Fibroblast of villous mesenchyme (primary cell): ENCODE data around the gene SERPINI1. TPM values are rescaled to one million over a fixed set of nuclear protein-coding genes. Genes with fewer than 3 reads are reported as not detected.

Experiments used
- DNase-seq: peaks from one replicate; pipeline ENCODE4 v3.0.0-alpha.2; 2010; ENCODE audit warnings: low read depth
- H3K4me3 ChIP-seq: 2 replicates; pipeline ENCODE4 v1.5.1; 2011; ENCODE audit warnings: low read depth, mild to moderate bottlenecking, low read length
- total RNA-seq: library from RNA; depleted of rRNA; stranded (reverse); fragments of >200 nt; gene quantifications from 2 replicates; pipeline ENCODE4 v1.2.3, GENCODE V29; 2012
- TF ChIP-seq, protein P1 (sequence below): IDR thresholded peaks from 2 replicates; pipeline ENCODE4 v1.5.1; 2012; ENCODE audit warnings: low read depth, mild to moderate bottlenecking, low read length; ENCODE audit not compliant: insufficient read depth

SERPINI1 gene
- total RNA-seq, 1 donor = 2.2 TPM

DNA sequence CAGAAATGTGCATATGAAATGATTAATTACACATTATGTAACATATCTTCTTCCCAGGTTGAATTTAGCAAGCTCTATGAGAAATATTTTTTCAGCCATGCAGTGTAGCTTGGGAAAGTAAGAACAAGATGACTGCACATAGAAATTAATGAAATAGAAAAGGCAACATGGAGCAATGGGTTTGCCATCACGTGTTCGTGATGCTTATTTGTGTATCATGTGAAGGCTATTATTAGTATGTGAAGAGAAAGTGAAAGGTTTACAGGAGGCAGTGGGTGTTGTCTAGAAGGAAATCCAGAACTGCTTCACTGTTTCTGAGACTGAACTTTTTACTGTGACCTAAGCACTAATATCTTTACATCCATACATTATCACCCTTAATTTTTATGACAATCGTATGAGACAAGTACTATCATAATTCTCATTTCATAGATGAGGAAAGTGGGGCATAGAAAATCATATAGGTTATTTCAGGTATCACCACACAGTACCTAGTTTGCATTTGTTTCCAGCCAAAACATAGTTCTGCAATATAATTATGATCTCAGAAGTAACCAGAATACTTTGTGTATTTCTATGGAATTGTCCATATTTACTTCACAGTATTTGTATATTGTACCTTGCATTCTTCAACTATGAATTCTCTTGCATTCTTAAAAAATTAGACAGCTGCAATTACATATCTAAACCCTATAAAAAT, 14.9 kb downstream of the SERPINI1 start:
- TF ChIP-seq, protein P1, sequence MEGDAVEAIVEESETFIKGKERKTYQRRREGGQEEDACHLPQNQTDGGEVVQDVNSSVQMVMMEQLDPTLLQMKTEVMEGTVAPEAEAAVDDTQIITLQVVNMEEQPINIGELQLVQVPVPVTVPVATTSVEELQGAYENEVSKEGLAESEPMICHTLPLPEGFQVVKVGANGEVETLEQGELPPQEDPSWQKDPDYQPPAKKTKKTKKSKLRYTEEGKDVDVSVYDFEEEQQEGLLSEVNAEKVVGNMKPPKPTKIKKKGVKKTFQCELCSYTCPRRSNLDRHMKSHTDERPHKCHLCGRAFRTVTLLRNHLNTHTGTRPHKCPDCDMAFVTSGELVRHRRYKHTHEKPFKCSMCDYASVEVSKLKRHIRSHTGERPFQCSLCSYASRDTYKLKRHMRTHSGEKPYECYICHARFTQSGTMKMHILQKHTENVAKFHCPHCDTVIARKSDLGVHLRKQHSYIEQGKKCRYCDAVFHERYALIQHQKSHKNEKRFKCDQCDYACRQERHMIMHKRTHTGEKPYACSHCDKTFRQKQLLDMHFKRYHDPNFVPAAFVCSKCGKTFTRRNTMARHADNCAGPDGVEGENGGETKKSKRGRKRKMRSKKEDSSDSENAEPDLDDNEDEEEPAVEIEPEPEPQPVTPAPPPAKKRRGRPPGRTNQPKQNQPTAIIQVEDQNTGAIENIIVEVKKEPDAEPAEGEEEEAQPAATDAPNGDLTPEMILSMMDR = no peak
- DNase-seq = peak; percentile 6
- H3K4me3 ChIP-seq = no peak overlapping the region

DNA sequence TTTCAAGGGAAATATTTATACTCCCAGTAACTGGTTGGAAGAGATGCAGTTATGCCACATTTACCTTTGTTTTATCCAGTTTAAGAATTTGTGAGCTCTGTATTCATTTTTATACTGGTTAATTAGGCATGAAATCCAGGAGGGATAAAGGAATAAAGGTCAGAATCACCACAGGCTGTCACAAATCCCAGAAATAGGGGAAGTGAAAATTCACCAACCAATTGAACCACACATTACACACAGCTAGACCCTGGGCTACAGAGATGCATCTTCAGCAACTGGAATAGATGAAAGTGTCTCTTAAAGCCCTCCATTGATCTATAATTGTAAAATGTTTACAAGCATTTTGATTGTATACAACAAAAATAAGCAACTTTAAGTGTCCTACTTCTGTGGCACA, 18.5 kb downstream of the SERPINI1 start:
- TF ChIP-seq, protein P1 = no peak
- no peak overlapping the region for H3K4me3 ChIP-seq
- no peak for DNase-seq

DNA sequence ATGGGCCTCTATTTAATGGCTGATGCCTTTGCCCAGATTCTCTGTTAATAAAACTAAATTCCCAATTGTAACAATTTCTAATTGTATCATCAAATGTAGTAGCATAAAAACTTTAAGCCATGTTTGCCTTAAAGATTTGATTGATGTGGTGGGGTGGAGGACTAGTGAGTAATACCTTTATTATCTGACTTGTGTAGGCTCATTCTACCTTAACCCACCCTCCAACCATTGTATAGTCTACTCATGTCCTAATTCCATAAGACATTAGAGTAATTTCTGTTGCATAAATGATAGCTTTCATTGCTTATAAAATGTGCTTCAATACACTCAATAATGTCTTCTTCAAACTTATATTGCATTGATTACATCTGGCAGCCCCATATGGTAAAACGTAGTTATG, 25.8 kb downstream of the SERPINI1 start:
- no peak for DNase-seq
- TF ChIP-seq, protein P1 = no peak
- H3K4me3 ChIP-seq = no peak overlapping the region

DNA sequence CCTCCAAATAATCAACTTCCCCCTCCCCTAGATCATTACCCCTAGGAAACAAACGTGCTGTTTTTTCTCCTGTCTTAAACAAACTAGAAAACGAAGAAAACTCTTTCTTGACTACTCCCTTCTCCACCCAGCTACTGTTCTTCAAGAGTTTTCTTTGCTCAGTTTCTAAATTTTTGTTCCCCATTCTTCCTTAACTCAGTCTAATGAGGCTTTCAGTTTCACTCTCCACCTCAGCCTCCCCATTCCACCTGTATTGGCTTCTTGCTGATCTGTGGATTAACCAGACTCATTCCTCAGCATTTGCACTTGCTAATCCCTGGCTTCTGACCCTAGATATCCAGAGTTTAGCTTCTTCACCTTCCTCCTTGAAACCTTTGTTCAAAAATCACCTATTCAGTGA, 26.8 kb downstream of the SERPINI1 start:
- H3K4me3 ChIP-seq = no peak overlapping the region
- TF ChIP-seq, protein P1 = no peak
- no peak for DNase-seq

DNA sequence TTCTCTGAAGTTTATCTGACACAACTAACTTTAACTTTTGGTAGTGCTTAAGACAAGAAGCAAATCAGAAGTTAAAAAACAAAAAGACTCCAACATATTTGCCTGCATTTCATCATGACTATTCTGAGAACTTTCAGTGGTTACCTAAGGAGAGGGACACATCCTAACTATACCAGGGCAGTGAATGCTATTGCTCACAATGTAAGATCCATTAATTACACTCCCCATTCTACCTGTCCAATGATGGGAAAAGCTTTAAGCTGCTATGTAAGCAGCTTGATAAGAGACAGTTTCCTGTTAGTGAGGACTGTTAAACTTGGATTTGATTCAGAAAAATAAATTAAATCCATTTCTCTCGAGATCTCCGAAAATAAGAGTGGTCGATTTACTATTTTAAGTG, 37.5 kb downstream of the SERPINI1 start:
- H3K4me3 ChIP-seq = no peak overlapping the region
- no peak for DNase-seq
- TF ChIP-seq, protein P1 = no peak

DNA sequence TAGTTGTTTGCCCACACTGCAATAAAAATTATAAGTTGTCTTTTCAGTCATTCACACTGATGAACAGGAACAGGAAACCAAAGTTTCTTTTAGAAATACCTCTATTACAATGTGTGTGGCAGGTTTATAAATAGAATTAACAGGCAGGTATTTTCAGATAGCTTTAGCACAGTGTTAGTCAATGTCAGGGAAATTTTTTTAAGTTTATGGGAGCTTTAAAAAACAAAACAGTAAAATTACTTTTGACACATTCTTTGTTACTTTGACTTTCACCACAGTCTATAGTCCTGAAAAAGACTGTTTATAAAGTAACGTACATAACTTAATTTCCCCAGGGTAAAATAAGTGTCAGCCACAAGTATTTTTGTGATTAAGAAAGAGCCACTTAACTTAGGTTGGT, 38.1 kb downstream of the SERPINI1 start:
- no peak for DNase-seq
- TF ChIP-seq, protein P1 = no peak
- H3K4me3 ChIP-seq = no peak overlapping the region

DNA sequence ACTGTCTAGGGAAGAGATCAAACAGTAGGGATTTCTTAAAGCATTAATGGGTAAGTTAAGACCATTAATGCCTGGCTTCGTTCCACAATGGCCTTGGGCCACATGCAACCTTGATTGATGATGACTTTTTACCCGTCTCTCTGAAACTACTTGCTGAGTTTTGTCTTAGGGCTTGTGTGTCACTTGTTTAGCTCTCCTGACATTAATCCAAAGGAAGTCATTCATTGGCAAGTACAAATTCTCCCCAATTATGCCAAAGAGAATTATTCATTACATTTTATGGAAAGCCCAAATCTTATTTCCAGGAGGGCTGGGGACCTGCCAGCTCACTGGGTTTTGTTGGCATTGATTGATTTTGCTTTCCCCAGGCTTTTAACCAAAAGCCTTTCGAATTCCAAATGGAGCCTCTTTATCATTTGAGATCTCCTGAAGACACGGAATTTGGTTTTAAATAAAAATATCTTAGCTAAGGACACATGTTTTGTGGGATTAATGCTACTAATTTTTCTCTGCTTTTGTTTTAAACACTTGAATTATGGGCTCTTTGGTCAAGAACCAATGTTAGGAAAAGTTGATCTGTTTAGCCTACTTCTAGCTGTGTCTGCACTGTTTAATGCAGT, 40.7 kb downstream of the SERPINI1 start:
- H3K4me3 ChIP-seq = no peak overlapping the region
- TF ChIP-seq, protein P1 = no peak
- no peak for DNase-seq
